GM19099 (cell line): ENCODE results near the gene LMBR1L.

Source experiments
- POLR2A ChIP-seq: IDR thresholded peaks from 3 replicates; pipeline ENCODE4 v1.6.1; 2011; ENCODE audit warnings: low read depth; ENCODE audit not compliant: insufficient read length; ENCODE audit errors: extremely low read depth

The LMBR1L gene

GRCh38 chr12:49070971-49071370, 39.7 kb downstream of the LMBR1L start:
- TF ChIP-seq POLR2A: no peak

GRCh38 chr12:49069507-49070346, 40.9 kb downstream of the LMBR1L start, which contains the start of gene RHEBL1:
Gene RHEBL1 (minus strand): TSS chr12:49069979. CDS start chr12:49069785, 194 bp downstream.
- peak; percentile 54 for TF ChIP-seq POLR2A

- TF ChIP-seq POLR2A: no peak
Measured at GRCh38 chr12:49068879-49069506, 41.7 kb downstream of the LMBR1L start.

GRCh38 chr12:49066120-49066519, 44.5 kb downstream of the LMBR1L start:
- TF ChIP-seq POLR2A: no peak

GRCh38 chr12:49064767-49065152, 45.9 kb downstream of the LMBR1L start:
- TF ChIP-seq POLR2A: no peak

GRCh38 chr12:49061157-49061650, 49.4 kb downstream of the LMBR1L start:
- no peak for TF ChIP-seq POLR2A

GRCh38 chr12:49060237-49061156, 50.1 kb downstream of the LMBR1L start, which contains the start of gene KMT2D:
Gene KMT2D (minus strand): TSS chr12:49060794. CDS start chr12:49055324, 5,470 bp downstream.
- peak; percentile 68 for TF ChIP-seq POLR2A

GRCh38 chr12:49059299-49060171, 51.1 kb downstream of the LMBR1L start:
- no peak for TF ChIP-seq POLR2A

- no peak for TF ChIP-seq POLR2A
Measured at GRCh38 chr12:49059045-49059298, 51.7 kb downstream of the LMBR1L start.

- TF ChIP-seq POLR2A: no peak
Measured at GRCh38 chr12:49058366-49059044, 52.1 kb downstream of the LMBR1L start.

GRCh38 chr12:49057888-49058287, 52.8 kb downstream of the LMBR1L start:
- TF ChIP-seq POLR2A: no peak

GRCh38 chr12:49055978-49056754, 54.5 kb downstream of the LMBR1L start:
- TF ChIP-seq POLR2A: no peak

GRCh38 chr12:49055092-49055491, 55.6 kb downstream of the LMBR1L start:
- TF ChIP-seq POLR2A: no peak
